GM12875 (cell line): Measurements from ENCODE around the gene NCOA3.
"Not testable (repeated sequence)": the region's sequence is repeated elsewhere in the genome, so short reads cannot be mapped to it uniquely, and the experiment has no call there.

Source experiments
- H3K4me3 ChIP-seq: one replicate; pipeline ENCODE4 v1.5.1; 2011; ENCODE audit warnings: low read depth, low read length, control low read depth
- CTCF ChIP-seq: IDR thresholded peaks from 2 replicates; pipeline ENCODE4 v1.5.1; 2011; ENCODE audit warnings: low read depth, mild to moderate bottlenecking, control low read depth, inconsistent platforms, low read length, moderate library complexity, borderline replicate concordance; ENCODE audit not compliant: insufficient read depth

NCOA3 gene

GRCh38 chr20:47551222-47551621, 49.5 kb downstream of the NCOA3 start:
- TF ChIP-seq CTCF, result no peak
- no peak overlapping the region for H3K4me3 ChIP-seq

- H3K4me3 ChIP-seq, result no peak overlapping the region
- TF ChIP-seq CTCF, result no peak
Measured at GRCh38 chr20:47551841-47552240, 50.2 kb downstream of the NCOA3 start.

- no peak for TF ChIP-seq CTCF
- H3K4me3 ChIP-seq, result no peak overlapping the region
Measured at GRCh38 chr20:47552996-47553395, 51.3 kb downstream of the NCOA3 start.

GRCh38 chr20:47553594-47554235, 52.0 kb downstream of the NCOA3 start:
- not testable (repeated sequence) for H3K4me3 ChIP-seq

GRCh38 chr20:47554283-47554682, 52.6 kb downstream of the NCOA3 start:
- H3K4me3 ChIP-seq, result not testable (repeated sequence)

- no peak overlapping the region for H3K4me3 ChIP-seq
- TF ChIP-seq CTCF, result no peak
Measured at GRCh38 chr20:47557218-47557617, 55.5 kb downstream of the NCOA3 start.

GRCh38 chr20:47557791-47558190, 56.1 kb downstream of the NCOA3 start:
- H3K4me3 ChIP-seq, result no peak overlapping the region
- no peak for TF ChIP-seq CTCF

- TF ChIP-seq CTCF, result no peak
- H3K4me3 ChIP-seq, result no peak overlapping the region
Measured at GRCh38 chr20:47558295-47559066, 56.8 kb downstream of the NCOA3 start.
